Measurements from ENCODE around the gene CRAMP1.
A peak's percentile ranks its signal among the peaks of the same experiment; 100 is the strongest.

CRAMP1 gene

DNA sequence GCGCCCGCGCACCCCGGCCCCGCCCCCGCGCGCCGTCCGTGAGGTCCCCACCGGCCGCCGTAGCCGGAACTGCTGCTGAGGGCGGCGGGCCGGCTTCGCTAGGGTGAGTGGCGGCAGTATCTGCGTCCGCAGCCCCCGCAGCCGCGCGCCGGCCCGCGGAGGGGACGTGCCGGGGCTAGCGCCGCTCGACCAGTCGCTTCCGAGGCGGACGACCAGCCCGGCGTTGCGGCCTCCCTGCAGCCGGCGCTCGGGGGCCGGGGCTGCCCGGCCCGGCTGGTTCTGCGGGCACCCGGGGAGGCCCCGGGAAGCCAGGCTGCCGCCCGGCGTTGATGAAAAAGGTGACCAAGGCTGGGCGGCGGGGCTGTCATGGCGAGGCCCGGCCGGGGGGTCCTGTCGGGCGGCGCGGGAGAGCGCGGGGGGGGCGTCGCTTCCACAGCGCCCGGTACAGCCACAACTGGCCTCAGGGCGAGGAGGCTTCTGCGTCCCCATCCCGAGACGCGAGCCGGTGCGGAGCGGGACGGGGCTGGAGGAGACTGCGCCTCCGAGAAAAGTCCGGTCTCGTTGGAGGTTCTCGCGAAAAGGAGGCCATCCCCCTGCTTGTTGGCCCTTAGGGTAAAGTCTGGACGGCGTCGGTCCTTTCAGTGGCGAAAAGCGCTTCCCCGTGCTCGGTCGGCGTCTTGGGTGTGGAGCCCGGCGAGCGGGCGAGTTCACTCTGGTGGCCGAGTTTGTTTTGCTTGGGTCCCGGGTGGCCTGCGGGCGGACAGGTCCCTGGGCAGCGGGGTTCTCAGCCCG lies at the start of gene CRAMP1:
TSS of gene CRAMP1 (plus strand) at position 41 of the 792 bp plus-strand sequence. CDS start 2,280 bp downstream, outside the sequence.
- Histone ChIP-seq H3K27me3 (replicated peaks; ENCODE audit: control insufficient read depth, insufficient read depth, low read length) (no peaks in the 10 kb centered on the region), H3K36me3 (ENCODE audit: control insufficient read depth, insufficient read depth, low read length, severe bottlenecking) (peaks cover 4% of the 10 kb centered on the region), H3K9me3 (ENCODE audit: control insufficient read depth, low read length) (no peaks in the 10 kb centered on the region), H3K4me3 (ENCODE audit: low read length) (peak within 1 kb of the TSS; percentile 84), H3K4me1 (ENCODE audit: control insufficient read depth, insufficient read depth, low read length) (peaks cover 25% of the 10 kb centered on the region), H3K9ac (ENCODE audit: low read length) (peak within 1 kb of the TSS; percentile 82)
- DNase-seq (ENCODE audit: low read depth) = peak; percentile 64

GRCh38 chr16:1563786-1564185 lies 48.4 kb upstream of the CRAMP1 start:
- DNase-seq (ENCODE audit: low read depth) = no peak
- Histone ChIP-seq H3K4me1 (ENCODE audit: control insufficient read depth, insufficient read depth, low read length) (no peaks in the 10 kb centered on the region), H3K36me3 (ENCODE audit: control insufficient read depth, insufficient read depth, low read length, severe bottlenecking) (peaks cover 31% of the 10 kb centered on the region), H3K4me3 (ENCODE audit: low read length) (no peak overlapping the region), H3K9me3 (ENCODE audit: control insufficient read depth, low read length) (no peaks in the 10 kb centered on the region), H3K9ac (ENCODE audit: low read length) (no peak overlapping the region), H3K27me3 (replicated peaks; ENCODE audit: control insufficient read depth, insufficient read depth, low read length) (no peaks in the 10 kb centered on the region)

- H3K9ac ChIP-seq (ENCODE audit: low read length) = no peak overlapping the region
- no peaks in the 10 kb centered on the region for H3K27me3 ChIP-seq (replicated peaks; ENCODE audit: control insufficient read depth, insufficient read depth, low read length)
- no peak overlapping the region for H3K4me3 ChIP-seq (ENCODE audit: low read length)
- no peaks in the 10 kb centered on the region for H3K4me1 ChIP-seq (ENCODE audit: control insufficient read depth, insufficient read depth, low read length)
- peaks cover 29% of the 10 kb centered on the region for H3K36me3 ChIP-seq (ENCODE audit: control insufficient read depth, insufficient read depth, low read length, severe bottlenecking)
- DNase-seq (ENCODE audit: low read depth) = no peak
- no peaks in the 10 kb centered on the region for H3K9me3 ChIP-seq (ENCODE audit: control insufficient read depth, low read length)
Measured at GRCh38 chr16:1564325-1564724, 47.8 kb upstream of the CRAMP1 start.

- H3K4me3 ChIP-seq (ENCODE audit: low read length) = no peak overlapping the region
- no peaks in the 10 kb centered on the region for H3K27me3 ChIP-seq (replicated peaks; ENCODE audit: control insufficient read depth, insufficient read depth, low read length)
- no peak overlapping the region for H3K9ac ChIP-seq (ENCODE audit: low read length)
- no peak for DNase-seq (ENCODE audit: low read depth)
- H3K36me3 ChIP-seq (ENCODE audit: control insufficient read depth, insufficient read depth, low read length, severe bottlenecking) = peaks cover 20% of the 10 kb centered on the region
- no peaks in the 10 kb centered on the region for H3K9me3 ChIP-seq (ENCODE audit: control insufficient read depth, low read length)
- H3K4me1 ChIP-seq (ENCODE audit: control insufficient read depth, insufficient read depth, low read length) = no peaks in the 10 kb centered on the region
Measured at GRCh38 chr16:1565083-1565805, 46.9 kb upstream of the CRAMP1 start.

DNA sequence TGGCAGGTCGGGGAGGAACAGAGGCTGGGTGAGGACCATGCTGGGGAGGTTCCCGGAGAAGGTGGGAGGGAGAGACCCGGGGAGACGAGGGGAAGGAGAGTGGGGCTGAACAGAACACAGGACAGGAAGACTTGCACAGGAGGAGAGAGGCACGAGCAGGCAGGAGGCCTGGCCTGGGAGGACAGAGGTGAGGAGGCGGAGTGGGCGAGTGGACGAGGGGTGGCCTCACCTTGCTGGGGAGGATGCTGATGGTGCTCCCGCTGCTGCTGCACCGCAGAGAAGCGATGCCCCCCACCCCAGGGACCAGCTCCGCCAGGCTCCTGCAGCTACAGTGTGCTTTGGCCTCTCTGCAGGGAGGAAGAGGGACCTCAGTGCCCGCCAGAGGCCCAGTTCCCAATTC lies 44.2 kb upstream of the CRAMP1 start:
- H3K9ac ChIP-seq (ENCODE audit: low read length) = no peak overlapping the region
- H3K9me3 ChIP-seq (ENCODE audit: control insufficient read depth, low read length) = no peaks in the 10 kb centered on the region
- no peaks in the 10 kb centered on the region for H3K27me3 ChIP-seq (replicated peaks; ENCODE audit: control insufficient read depth, insufficient read depth, low read length)

GRCh38 chr16:1571012-1571671 lies 41.0 kb upstream of the CRAMP1 start:
- H3K9me3 ChIP-seq (ENCODE audit: control insufficient read depth, low read length) = no peaks in the 10 kb centered on the region
- H3K4me1 ChIP-seq (ENCODE audit: control insufficient read depth, insufficient read depth, low read length) = no peaks in the 10 kb centered on the region
- no peaks in the 10 kb centered on the region for H3K36me3 ChIP-seq (ENCODE audit: control insufficient read depth, insufficient read depth, low read length, severe bottlenecking)
- no peak overlapping the region for H3K4me3 ChIP-seq (ENCODE audit: low read length)
- no peak for DNase-seq (ENCODE audit: low read depth)
- H3K9ac ChIP-seq (ENCODE audit: low read length) = no peak overlapping the region
- no peaks in the 10 kb centered on the region for H3K27me3 ChIP-seq (replicated peaks; ENCODE audit: control insufficient read depth, insufficient read depth, low read length)

More for the DNA sequence above, 44.2 kb upstream of the CRAMP1 start:
- Histone ChIP-seq H3K4me1 (ENCODE audit: control insufficient read depth, insufficient read depth, low read length) (no peaks in the 10 kb centered on the region), H3K4me3 (ENCODE audit: low read length) (no peak overlapping the region), H3K36me3 (ENCODE audit: control insufficient read depth, insufficient read depth, low read length, severe bottlenecking) (no peaks in the 10 kb centered on the region)
- no peak for DNase-seq (ENCODE audit: low read depth)

DNA sequence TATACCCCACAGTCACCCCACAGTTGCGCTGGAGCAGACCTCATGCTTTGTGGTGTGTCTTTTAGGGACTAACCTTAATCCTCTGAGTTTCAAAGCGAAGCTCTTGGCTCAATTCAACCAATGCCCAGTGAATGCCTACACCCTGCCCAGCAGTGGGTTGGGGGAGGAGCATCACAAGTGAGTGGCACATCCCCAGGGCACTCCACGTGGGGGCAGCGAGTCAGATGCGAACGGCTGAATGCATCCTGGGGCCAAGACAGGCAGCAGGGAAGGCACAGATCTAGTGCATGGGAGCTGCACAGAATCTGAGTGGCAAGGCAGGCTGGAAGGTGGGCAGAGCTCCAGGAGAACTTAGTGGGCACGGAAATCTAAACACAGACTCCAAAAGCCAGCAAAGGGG lies 39.5 kb upstream of the CRAMP1 start:
- no peak for DNase-seq (ENCODE audit: low read depth)
- H3K9me3 ChIP-seq (ENCODE audit: control insufficient read depth, low read length) = no peaks in the 10 kb centered on the region
- no peak overlapping the region for H3K9ac ChIP-seq (ENCODE audit: low read length)
- no peaks in the 10 kb centered on the region for H3K27me3 ChIP-seq (replicated peaks; ENCODE audit: control insufficient read depth, insufficient read depth, low read length)
- H3K4me1 ChIP-seq (ENCODE audit: control insufficient read depth, insufficient read depth, low read length) = no peaks in the 10 kb centered on the region
- H3K36me3 ChIP-seq (ENCODE audit: control insufficient read depth, insufficient read depth, low read length, severe bottlenecking) = peaks cover 4% of the 10 kb centered on the region
- no peak overlapping the region for H3K4me3 ChIP-seq (ENCODE audit: low read length)

DNA sequence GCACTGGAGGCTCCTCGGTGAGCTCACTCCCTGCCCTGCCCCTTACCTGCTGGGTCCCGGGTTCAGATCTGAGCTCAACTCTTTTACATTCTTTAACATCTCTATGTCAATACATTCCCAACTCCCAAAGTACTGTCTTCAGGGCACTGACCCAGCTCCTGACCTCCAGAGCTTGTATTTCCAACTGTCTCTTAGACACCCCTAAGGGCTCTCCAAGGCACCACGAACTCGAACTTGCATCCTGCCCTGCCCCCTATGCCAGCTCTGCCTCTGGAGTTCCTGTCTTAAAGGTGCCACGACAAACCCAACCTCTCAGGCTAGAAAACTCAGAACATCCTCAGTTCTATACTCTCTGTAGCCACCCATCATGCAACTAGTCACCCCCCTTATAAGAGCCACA lies 38.9 kb upstream of the CRAMP1 start:
- Histone ChIP-seq H3K9ac (ENCODE audit: low read length) (no peak overlapping the region), H3K36me3 (ENCODE audit: control insufficient read depth, insufficient read depth, low read length, severe bottlenecking) (peaks cover 4% of the 10 kb centered on the region), H3K4me1 (ENCODE audit: control insufficient read depth, insufficient read depth, low read length) (no peaks in the 10 kb centered on the region), H3K4me3 (ENCODE audit: low read length) (no peak overlapping the region), H3K9me3 (ENCODE audit: control insufficient read depth, low read length) (no peaks in the 10 kb centered on the region), H3K27me3 (replicated peaks; ENCODE audit: control insufficient read depth, insufficient read depth, low read length) (no peaks in the 10 kb centered on the region)
- DNase-seq (ENCODE audit: low read depth) = no peak

- peaks cover 19% of the 10 kb centered on the region for H3K36me3 ChIP-seq (ENCODE audit: control insufficient read depth, insufficient read depth, low read length, severe bottlenecking)
Measured at GRCh38 chr16:1575578-1575977, 36.6 kb upstream of the CRAMP1 start.

GRCh38 chr16:1579214-1579613 lies 32.9 kb upstream of the CRAMP1 start:
- Histone ChIP-seq H3K36me3 (ENCODE audit: control insufficient read depth, insufficient read depth, low read length, severe bottlenecking) (peaks cover 39% of the 10 kb centered on the region), H3K4me1 (ENCODE audit: control insufficient read depth, insufficient read depth, low read length) (no peaks in the 10 kb centered on the region)
- no peak for DNase-seq (ENCODE audit: low read depth)

More at GRCh38 chr16:1575578-1575977, 36.6 kb upstream of the CRAMP1 start:
- Histone ChIP-seq H3K4me3 (ENCODE audit: low read length) (no peak overlapping the region), H3K4me1 (ENCODE audit: control insufficient read depth, insufficient read depth, low read length) (no peaks in the 10 kb centered on the region), H3K9ac (ENCODE audit: low read length) (no peak overlapping the region), H3K27me3 (replicated peaks; ENCODE audit: control insufficient read depth, insufficient read depth, low read length) (no peaks in the 10 kb centered on the region), H3K9me3 (ENCODE audit: control insufficient read depth, low read length) (no peaks in the 10 kb centered on the region)
- no peak for DNase-seq (ENCODE audit: low read depth)

GRCh38 chr16:1580256-1580655 lies 31.9 kb upstream of the CRAMP1 start:
- Histone ChIP-seq H3K9ac (ENCODE audit: low read length) (no peak overlapping the region), H3K4me1 (ENCODE audit: control insufficient read depth, insufficient read depth, low read length) (no peaks in the 10 kb centered on the region), H3K36me3 (ENCODE audit: control insufficient read depth, insufficient read depth, low read length, severe bottlenecking) (peaks cover 48% of the 10 kb centered on the region), H3K27me3 (replicated peaks; ENCODE audit: control insufficient read depth, insufficient read depth, low read length) (no peaks in the 10 kb centered on the region), H3K9me3 (ENCODE audit: control insufficient read depth, low read length) (no peaks in the 10 kb centered on the region), H3K4me3 (ENCODE audit: low read length) (no peak overlapping the region)
- DNase-seq (ENCODE audit: low read depth) = no peak

More at GRCh38 chr16:1579214-1579613, 32.9 kb upstream of the CRAMP1 start:
- Histone ChIP-seq H3K4me3 (ENCODE audit: low read length) (no peak overlapping the region), H3K9ac (ENCODE audit: low read length) (no peak overlapping the region), H3K27me3 (replicated peaks; ENCODE audit: control insufficient read depth, insufficient read depth, low read length) (no peaks in the 10 kb centered on the region), H3K9me3 (ENCODE audit: control insufficient read depth, low read length) (no peaks in the 10 kb centered on the region)
